Measurements from ENCODE around the gene ITIH5.

ITIH5 gene

GRCh38 chr10:7626283-7626682, 40.5 kb downstream of the ITIH5 start:
- no peak for DNase-seq (ENCODE audit: low spot score)

GRCh38 chr10:7625836-7626235, 40.9 kb downstream of the ITIH5 start:
- no peak for DNase-seq (ENCODE audit: low spot score)

- DNase-seq (ENCODE audit: low spot score): no peak
These were observed 41.8 kb downstream of the ITIH5 start for GRCh38 chr10:7625009-7625408.

- no peak for DNase-seq (ENCODE audit: low spot score)
These were observed 43.8 kb downstream of the ITIH5 start for GRCh38 chr10:7622969-7623368.

GRCh38 chr10:7618461-7618860, 48.3 kb downstream of the ITIH5 start:
- DNase-seq (ENCODE audit: low spot score): no peak

GRCh38 chr10:7611909-7612308, 54.9 kb downstream of the ITIH5 start:
- no peak for DNase-seq (ENCODE audit: low spot score)

- no peak for DNase-seq (ENCODE audit: low spot score)
These were observed 55.9 kb downstream of the ITIH5 start for GRCh38 chr10:7610651-7611389.

GRCh38 chr10:7610026-7610425, 56.7 kb downstream of the ITIH5 start:
- DNase-seq (ENCODE audit: low spot score): peak; percentile 24

- no peak for DNase-seq (ENCODE audit: low spot score)
These were observed 57.2 kb downstream of the ITIH5 start for GRCh38 chr10:7609556-7609955.

- no peak for DNase-seq (ENCODE audit: low spot score)
These were observed 58.8 kb downstream of the ITIH5 start for GRCh38 chr10:7608001-7608400.

- no peak for DNase-seq (ENCODE audit: low spot score)
These were observed 59.8 kb downstream of the ITIH5 start for GRCh38 chr10:7606951-7607404.

- DNase-seq (ENCODE audit: low spot score): no peak
These were observed 61.0 kb downstream of the ITIH5 start for GRCh38 chr10:7605565-7606295.

GRCh38 chr10:7601023-7601656, 65.6 kb downstream of the ITIH5 start:
- DNase-seq (ENCODE audit: low spot score): no peak

- DNase-seq (ENCODE audit: low spot score): no peak
These were observed 68.0 kb downstream of the ITIH5 start for GRCh38 chr10:7598771-7599170.

- DNase-seq (ENCODE audit: low spot score): no peak
These were observed 70.4 kb downstream of the ITIH5 start for GRCh38 chr10:7596356-7596755.

- no peak for DNase-seq (ENCODE audit: low spot score)
These were observed 72.9 kb downstream of the ITIH5 start for GRCh38 chr10:7593905-7594304.

GRCh38 chr10:7593063-7593462, 73.7 kb downstream of the ITIH5 start:
- DNase-seq (ENCODE audit: low spot score): no peak

GRCh38 chr10:7592627-7593026, 74.1 kb downstream of the ITIH5 start:
- no peak for DNase-seq (ENCODE audit: low spot score)

GRCh38 chr10:7590271-7590670, 76.5 kb downstream of the ITIH5 start:
- DNase-seq (ENCODE audit: low spot score): no peak

GRCh38 chr10:7589748-7590147, 77.0 kb downstream of the ITIH5 start:
- no peak for DNase-seq (ENCODE audit: low spot score)

GRCh38 chr10:7587865-7588188, 78.9 kb downstream of the ITIH5 start:
- DNase-seq (ENCODE audit: low spot score): no peak

GRCh38 chr10:7587168-7587864, 79.5 kb downstream of the ITIH5 start:
- no peak for DNase-seq (ENCODE audit: low spot score)

- DNase-seq (ENCODE audit: low spot score): no peak
These were observed 81.5 kb downstream of the ITIH5 start for GRCh38 chr10:7585228-7585627.
